H9 (cell line): ENCODE measurements around the gene SPARCL1. TPM values are rescaled to one million over a fixed set of nuclear protein-coding genes. Genes with fewer than 3 reads are reported as not detected.
A peak's percentile ranks its signal among the peaks of the same experiment; 100 is the strongest.

Experiments used
- DNase-seq: peaks from one replicate; pipeline ENCODE4 v3.0.0-alpha.2; 2017
- H2AFZ ChIP-seq: one replicate; pipeline ENCODE4 v1.6.1; 2013; ENCODE audit warnings: mild to moderate bottlenecking, low read length, control low read depth, moderate library complexity
- H2AK5ac ChIP-seq: 2 replicates; pipeline ENCODE4 v1.6.1; 2013; ENCODE audit warnings: low read length, control low read depth, mixed read lengths; ENCODE audit not compliant: insufficient read length
- H2BK120ac ChIP-seq: one replicate; pipeline ENCODE4 v1.6.1; 2013; ENCODE audit warnings: low read depth, mild to moderate bottlenecking, low read length, control low read depth, inconsistent platforms; ENCODE audit not compliant: poor library complexity, severe bottlenecking
- H2BK12ac ChIP-seq: 2 replicates; pipeline ENCODE4 v1.6.1; 2013; ENCODE audit warnings: low read length, control low read depth, mixed read lengths, low read depth; ENCODE audit not compliant: insufficient read length
- H2BK15ac ChIP-seq: 2 replicates; pipeline ENCODE4 v1.6.1; 2013; ENCODE audit warnings: low read depth, low read length, control low read depth
- H2BK20ac ChIP-seq: one replicate; pipeline ENCODE4 v1.6.1; 2013; ENCODE audit warnings: low read depth, mild to moderate bottlenecking, low read length, control low read depth, inconsistent platforms; ENCODE audit not compliant: poor library complexity, severe bottlenecking
- H2BK5ac ChIP-seq: 2 replicates; pipeline ENCODE4 v1.6.1; 2013; ENCODE audit warnings: low read length, control low read depth, mixed read lengths; ENCODE audit not compliant: insufficient read length
- H3K14ac ChIP-seq: 2 replicates; pipeline ENCODE4 v1.6.1; 2013; ENCODE audit warnings: low read length, control low read depth; ENCODE audit not compliant: insufficient read depth
- H3K18ac ChIP-seq: 2 replicates; pipeline ENCODE4 v1.6.1; 2013; ENCODE audit warnings: low read depth, mild to moderate bottlenecking, mixed read lengths, low read length, control low read depth; ENCODE audit not compliant: insufficient read length
- H3K23ac ChIP-seq: 2 replicates; pipeline ENCODE4 v1.6.1; 2013; ENCODE audit warnings: low read length, control low read depth, mixed read lengths, low read depth; ENCODE audit not compliant: insufficient read length
- H3K23me2 ChIP-seq: 2 replicates; pipeline ENCODE4 v1.6.1; 2013; ENCODE audit warnings: low read depth, mild to moderate bottlenecking, mixed read lengths, low read length, control low read depth; ENCODE audit not compliant: insufficient read length, poor library complexity, severe bottlenecking
- H3K27ac ChIP-seq: 2 replicates; pipeline ENCODE4 v1.5.1; 2013; ENCODE audit warnings: low read length, control low read depth, mixed read lengths, low read depth; ENCODE audit not compliant: insufficient read length
- H3K27me3 ChIP-seq: 2 replicates; pipeline ENCODE4 v1.6.1; 2013; ENCODE audit warnings: low read length, control low read depth, inconsistent platforms; ENCODE audit not compliant: insufficient read depth
- H3K4ac ChIP-seq: 2 replicates; pipeline ENCODE4 v1.6.1; 2013; ENCODE audit warnings: low read depth, mild to moderate bottlenecking, control low read depth, inconsistent platforms, low read length, moderate library complexity
- H3K4me1 ChIP-seq: 2 replicates; pipeline ENCODE4 v1.6.1; 2013; ENCODE audit warnings: low read length, control low read depth, inconsistent platforms; ENCODE audit not compliant: insufficient read depth
- H3K4me2 ChIP-seq: 2 replicates; pipeline ENCODE4 v1.6.1; 2013; ENCODE audit warnings: low read length, control low read depth, mixed read lengths; ENCODE audit not compliant: insufficient read length, insufficient read depth
- H3K56ac ChIP-seq: 2 replicates; pipeline ENCODE4 v1.6.1; 2013; ENCODE audit warnings: low read depth, mild to moderate bottlenecking, mixed read lengths, low read length, control low read depth; ENCODE audit not compliant: insufficient read length
- H3K79me1 ChIP-seq: 2 replicates; pipeline ENCODE4 v1.6.1; 2013; ENCODE audit warnings: low read depth, mild to moderate bottlenecking, moderate library complexity, low read length, control low read depth, inconsistent platforms; ENCODE audit not compliant: insufficient read depth, poor library complexity, severe bottlenecking
- H3K79me2 ChIP-seq: 2 replicates; pipeline ENCODE4 v1.6.1; 2013; ENCODE audit warnings: low read length, control low read depth, inconsistent platforms; ENCODE audit not compliant: insufficient read depth
- H3K9ac ChIP-seq: 2 replicates; pipeline ENCODE4 v1.6.1; 2013; ENCODE audit warnings: low read length, control low read depth, mixed read lengths; ENCODE audit not compliant: insufficient read length; ENCODE audit errors: extremely low read depth
- H3K9me3 ChIP-seq: one replicate; pipeline ENCODE4 v1.6.1; 2013; ENCODE audit warnings: low read depth, low read length, inconsistent platforms; ENCODE audit not compliant: control insufficient read depth
- H3T11ph ChIP-seq: one replicate; pipeline ENCODE4 v1.6.1; 2013; ENCODE audit warnings: mild to moderate bottlenecking, low read length, control low read depth, inconsistent platforms
- H4K20me1 ChIP-seq: one replicate; pipeline ENCODE4 v1.6.1; 2013; ENCODE audit not compliant: control insufficient read depth, insufficient read length, insufficient read depth
- H4K5ac ChIP-seq: 2 replicates; pipeline ENCODE4 v1.6.1; 2013; ENCODE audit warnings: low read depth, mild to moderate bottlenecking, mixed read lengths, low read length, control low read depth; ENCODE audit not compliant: insufficient read length
- H4K8ac ChIP-seq: replicated peaks from 2 replicates; pipeline ENCODE4 v1.6.1; 2013; ENCODE audit warnings: low read length, control low read depth, mixed read lengths, low read depth; ENCODE audit not compliant: insufficient read length
- H4K91ac ChIP-seq: 2 replicates; pipeline ENCODE4 v1.6.1; 2013; ENCODE audit warnings: low read depth, mild to moderate bottlenecking, moderate library complexity, mixed read lengths, low read length, control low read depth; ENCODE audit not compliant: insufficient read length
- H3K27ac Mint-ChIP-seq, 3 experiments: 2 replicates in 2 of 3; 3 replicates in 1 of 3; pipeline ENCODE4 v1.8.0; 2020 to 2021; ENCODE audit warnings: mixed read lengths in 3 of 3, mild to moderate bottlenecking in 1 of 3, moderate library complexity in 1 of 3
- H3K27me3 Mint-ChIP-seq: 2 replicates; pipeline ENCODE4 v1.8.0; 2021; ENCODE audit warnings: low read depth, mild to moderate bottlenecking, moderate library complexity, mixed read lengths
- H3K36me3 Mint-ChIP-seq, 3 experiments: 2 replicates in 2 of 3; 3 replicates in 1 of 3; pipeline ENCODE4 v1.8.0; 2020 to 2021; ENCODE audit warnings: low read depth in 3 of 3, mixed read lengths in 3 of 3; ENCODE audit not compliant: insufficient read depth in 1 of 3
- H3K4me1 Mint-ChIP-seq, 2 experiments: 2 replicates each; pipeline ENCODE4 v1.8.0; 2020; ENCODE audit warnings: mixed read lengths in 2 of 2
- H3K4me3 Mint-ChIP-seq, 2 experiments: 2 replicates in 1 of 2; 3 replicates in 1 of 2; pipeline ENCODE4 v1.8.0; 2020 to 2021; ENCODE audit warnings: mild to moderate bottlenecking in 2 of 2, mixed read lengths in 2 of 2, moderate library complexity in 1 of 2
- H3K9me3 Mint-ChIP-seq, 2 experiments: 2 replicates in 1 of 2; 3 replicates in 1 of 2; pipeline ENCODE4 v1.8.0; 2020; ENCODE audit warnings: mild to moderate bottlenecking in 2 of 2, mixed read lengths in 2 of 2, moderate library complexity in 1 of 2
- CTCF ChIP-seq: fragments of 200-600 bp; sonication (generic); conservative IDR thresholded peaks from 3 replicates; pipeline ENCODE4 v1.8.0; 2021; ENCODE audit warnings: antibody characterized with exemption, mild to moderate bottlenecking
- WGBS: extraction: QIAGEN DNeasy Blood & Tissue Kit; methylation state at CpG from one replicate; pipeline ENCODE4 v1.1.7; 2013; ENCODE audit warnings: missing lambda C conversion rate, low lambda C conversion rate, mixed read lengths; ENCODE audit not compliant: insufficient read length; ENCODE audit errors: extremely low coverage; 5-methylcytosine and 5-hydroxymethylcytosine counted together
- total RNA-seq: library from RNA; stranded (reverse); gene quantifications from 2 replicates; pipeline ENCODE4 v1.2.1, GENCODE V29; 2021

Gene SPARCL1
- total RNA-seq, 1 experiment from 2014 or later, result 0.17 TPM

GRCh38 chr4:87541956-87542709 is 13.0 kb upstream of the SPARCL1 start:
- no peak for TF ChIP-seq CTCF
- H4K8ac ChIP-seq, result no peak overlapping the region
- no peak overlapping the region for H3K23ac ChIP-seq
- H3K4me3 Mint-ChIP-seq, result no peak overlapping the region
- no peak overlapping the region for H4K91ac ChIP-seq
- no peak overlapping the region for H3K4me2 ChIP-seq
- H3K14ac ChIP-seq, result no peak overlapping the region
- no CpG with 5 or more reads among the region's 6 CpGs for WGBS
- H4K20me1 ChIP-seq, result no peaks in the 10 kb centered on the region
- no peak overlapping the region for H2BK12ac ChIP-seq
- no peak overlapping the region for H3T11ph ChIP-seq
- no peaks in the 10 kb centered on the region for H3K4me1 ChIP-seq
- no peak overlapping the region for H3K9ac ChIP-seq
- H3K27me3 ChIP-seq, result no peaks in the 10 kb centered on the region
- no peaks in the 10 kb centered on the region for H3K23me2 ChIP-seq
- no peak overlapping the region for H4K5ac ChIP-seq
- no peak overlapping the region for H2BK120ac ChIP-seq
- H2AFZ ChIP-seq, result no peak overlapping the region
- no peak overlapping the region for H3K4ac ChIP-seq
- H3K4me1 Mint-ChIP-seq, result peaks cover 11 to 12% of the 10 kb centered on the region in 2 experiments
- peaks cover 2 to 4% of the 10 kb centered on the region in 2 experiments; a peak in 4 of 5 replicates for H3K9me3 Mint-ChIP-seq
- peaks cover 0 to 8% (median 6%) of the 10 kb centered on the region in 3 experiments; a peak in 5 of 7 replicates for H3K36me3 Mint-ChIP-seq
- H3K79me2 ChIP-seq, result no peaks in the 10 kb centered on the region
- H3K56ac ChIP-seq, result no peak overlapping the region
- H3K27ac Mint-ChIP-seq, result 0 out of 7 replicates have a peak overlapping the region, but pooled peaks of 1 of the 3 experiments have one; percentile 7
- no peak overlapping the region for H2BK15ac ChIP-seq
- no peaks in the 10 kb centered on the region for H3K27me3 Mint-ChIP-seq
- H3K79me1 ChIP-seq, result no peaks in the 10 kb centered on the region
- no peak overlapping the region for H2BK20ac ChIP-seq
- no peak for DNase-seq
- H3K18ac ChIP-seq, result no peak overlapping the region
- H2AK5ac ChIP-seq, result no peak overlapping the region
- no peak overlapping the region for H3K27ac ChIP-seq
- no peak overlapping the region for H2BK5ac ChIP-seq
- no peaks in the 10 kb centered on the region for H3K9me3 ChIP-seq
